NCI-H1048 (cell line): Measurements from ENCODE around the gene COL5A1.
"Not testable (repeated sequence)": the region's sequence is repeated elsewhere in the genome, so short reads cannot be mapped to it uniquely, and the experiment has no call there.

ENCODE experiments used
- DNase-seq: peaks from one replicate; lab custom pipeline; 2025; lab: John Stamatoyannopoulos, UW

Gene COL5A1

DNA sequence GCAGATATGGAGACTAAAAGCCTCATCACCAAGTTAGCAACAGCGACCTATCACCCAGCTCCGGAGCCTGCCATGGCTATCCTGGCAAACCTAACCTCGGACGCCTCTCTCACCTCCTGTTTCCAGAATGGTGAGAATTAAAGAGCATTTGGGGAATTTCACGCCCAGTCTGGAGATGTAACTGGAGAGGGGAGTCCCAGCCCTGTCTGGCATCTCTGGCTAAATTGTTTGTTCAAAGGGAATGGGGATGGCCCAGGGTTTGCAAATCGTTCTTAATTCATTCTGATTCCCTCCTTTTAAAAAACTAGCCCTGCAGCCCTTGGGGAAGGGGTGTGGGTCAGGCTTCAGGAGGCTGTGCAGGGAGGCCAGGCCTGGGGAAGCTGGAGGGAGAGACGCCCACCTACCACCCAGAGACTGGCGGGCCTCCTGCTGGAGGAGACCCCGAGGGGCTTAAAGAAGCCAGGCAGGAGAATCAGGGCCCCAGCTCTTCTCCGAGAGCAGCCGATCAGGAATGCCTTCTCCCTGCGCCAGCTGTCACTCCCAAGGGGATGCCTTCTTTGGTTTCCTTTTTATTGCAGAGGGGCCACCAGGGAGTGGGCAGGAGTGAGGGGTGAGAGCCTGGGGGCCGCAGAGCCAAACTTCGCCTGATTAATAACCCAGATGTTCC is 964 bp upstream of the COL5A1 start:
- DNase-seq = no peak

DNA sequence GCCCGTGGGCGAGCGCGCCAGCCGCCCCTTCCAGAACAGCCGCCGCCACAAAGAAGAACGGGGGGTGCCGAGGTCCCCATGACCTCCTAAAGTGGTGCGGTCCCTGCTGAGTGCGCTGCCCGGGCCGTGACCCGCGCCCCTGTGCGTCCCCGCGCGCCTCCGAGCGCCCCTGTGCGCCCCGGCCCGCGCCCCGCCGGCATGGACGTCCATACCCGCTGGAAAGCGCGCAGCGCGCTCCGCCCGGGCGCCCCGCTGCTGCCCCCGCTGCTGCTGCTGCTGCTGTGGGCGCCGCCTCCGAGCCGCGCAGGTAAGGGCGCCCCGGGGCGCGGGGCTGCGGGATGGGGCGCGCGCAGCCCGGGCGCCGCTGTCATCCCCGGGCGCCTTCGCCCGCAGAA is 384 bp downstream of the COL5A1 start:
- DNase-seq = no peak

DNA sequence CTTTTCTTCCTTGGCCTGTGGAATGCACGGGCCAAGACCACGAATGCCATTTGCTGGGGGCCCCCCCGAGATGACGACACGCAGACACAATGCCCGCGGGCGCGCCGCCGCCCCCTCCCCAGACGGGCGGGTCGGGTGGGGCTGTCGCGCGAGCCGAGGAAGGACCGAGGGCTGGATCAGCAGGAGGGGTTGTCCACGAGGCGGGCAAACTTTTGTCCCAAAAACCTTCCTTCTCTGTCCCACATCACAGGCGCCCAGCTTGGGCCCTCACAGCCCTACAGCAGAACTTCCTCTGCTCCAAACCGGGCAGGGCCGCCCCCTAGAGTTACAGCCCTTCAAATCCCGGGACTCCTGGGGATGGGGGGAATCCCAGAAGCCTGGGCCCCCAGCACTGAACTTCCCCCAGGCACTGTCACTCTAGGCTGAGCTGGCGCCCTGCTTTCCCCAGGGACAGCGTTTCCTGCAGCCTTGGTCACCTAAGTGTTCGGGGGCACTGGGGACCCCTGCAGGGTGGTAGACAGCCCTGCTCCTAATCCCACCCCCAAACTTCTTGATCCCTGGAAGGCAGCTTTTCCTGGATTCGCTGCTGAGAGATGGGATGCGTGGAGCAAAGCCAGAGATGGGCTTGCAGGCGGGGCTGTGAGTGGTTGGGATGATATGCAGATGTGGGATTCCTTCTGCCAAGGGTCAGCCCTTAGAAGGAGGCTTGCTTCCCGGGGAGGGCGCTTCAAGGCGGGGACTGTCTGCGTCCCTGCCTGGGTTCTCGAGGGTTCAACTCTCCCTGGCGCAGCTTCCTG is 980 bp downstream of the COL5A1 start:
- no peak for DNase-seq

- no peak for DNase-seq
Observed at GRCh38 chr9:134643222-134643671, 1.6 kb downstream of the COL5A1 start.

- DNase-seq = not testable (repeated sequence)
Observed at GRCh38 chr9:134644401-134644724, 2.8 kb downstream of the COL5A1 start.

DNA sequence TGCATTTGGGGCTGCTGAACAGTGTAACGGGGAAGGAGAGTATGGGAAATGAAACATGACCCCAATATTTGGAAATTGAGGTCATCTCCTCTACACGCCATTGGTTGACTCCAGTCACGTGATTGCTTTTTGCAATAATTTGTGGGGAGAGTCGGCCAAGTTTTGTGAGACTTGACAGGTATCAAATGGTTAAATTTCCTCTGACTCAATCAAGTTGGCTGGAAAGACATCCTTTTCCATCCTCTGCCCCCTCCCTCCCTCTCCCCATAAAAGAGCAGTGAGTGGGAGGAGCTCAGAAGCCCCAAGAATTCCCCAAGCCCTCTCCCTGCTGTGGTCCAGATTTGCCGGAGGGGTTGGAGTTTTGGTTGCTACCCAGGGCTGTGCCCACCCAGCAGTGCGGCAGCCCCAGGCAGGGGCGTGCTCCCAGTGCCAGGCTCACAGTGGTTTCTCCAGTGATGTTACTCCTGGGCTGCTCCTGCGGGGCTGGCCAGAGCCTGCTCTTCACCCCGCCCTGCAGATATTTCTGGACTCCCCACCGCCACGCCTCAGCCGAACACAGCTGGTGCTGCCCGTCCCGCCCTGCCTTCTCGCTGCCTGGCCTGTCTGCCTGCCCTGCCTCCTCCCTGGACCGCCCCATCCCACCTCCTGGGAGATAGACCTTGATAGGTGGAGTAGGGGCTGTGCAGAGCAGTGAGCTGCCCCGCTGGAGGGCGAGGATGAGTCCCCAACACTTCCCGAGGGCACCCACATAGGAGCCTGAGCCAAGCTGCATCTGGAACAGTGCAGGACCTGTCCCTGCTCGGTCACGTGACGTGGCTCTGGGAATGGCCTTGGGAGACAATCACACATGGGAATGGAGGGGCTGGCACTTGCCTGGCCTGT is 3.4 kb downstream of the COL5A1 start:
- no peak for DNase-seq

- no peak for DNase-seq
Observed at GRCh38 chr9:134645607-134646365, 4.2 kb downstream of the COL5A1 start.

DNA sequence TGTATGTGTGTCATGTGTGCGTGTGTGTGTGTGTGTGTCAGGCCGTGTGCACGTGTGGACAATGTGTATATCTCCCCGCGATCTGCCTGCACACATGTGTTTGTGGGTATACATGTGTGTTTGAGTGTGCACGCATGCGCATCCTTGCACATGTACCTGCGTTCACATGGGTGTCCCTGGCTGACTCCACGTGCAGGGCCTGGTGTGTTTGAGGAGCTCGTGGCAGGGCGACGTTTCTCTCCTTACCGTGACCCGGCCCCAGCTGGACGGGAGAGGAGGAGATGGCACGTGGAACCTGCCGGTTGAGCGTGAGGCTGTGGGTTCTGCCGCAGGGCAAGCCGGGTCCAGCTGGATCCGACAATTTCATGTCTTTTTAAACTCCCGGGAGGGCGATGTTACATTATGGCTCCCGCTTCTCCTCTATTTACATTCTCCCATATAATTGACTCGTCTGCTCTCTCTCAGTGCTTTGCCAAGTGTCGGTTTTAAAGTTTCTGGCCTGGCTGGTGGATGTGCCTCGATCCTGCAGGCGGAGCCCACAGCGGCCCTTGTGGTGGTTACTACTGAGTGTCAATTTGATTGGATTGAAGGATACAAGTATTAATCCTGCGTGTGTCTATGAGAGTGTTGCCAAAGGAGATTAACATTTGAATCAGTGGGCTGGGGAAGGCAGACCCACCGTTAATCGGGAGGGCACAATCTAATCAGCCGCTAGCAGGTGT is 5.9 kb downstream of the COL5A1 start:
- no peak for DNase-seq

DNA sequence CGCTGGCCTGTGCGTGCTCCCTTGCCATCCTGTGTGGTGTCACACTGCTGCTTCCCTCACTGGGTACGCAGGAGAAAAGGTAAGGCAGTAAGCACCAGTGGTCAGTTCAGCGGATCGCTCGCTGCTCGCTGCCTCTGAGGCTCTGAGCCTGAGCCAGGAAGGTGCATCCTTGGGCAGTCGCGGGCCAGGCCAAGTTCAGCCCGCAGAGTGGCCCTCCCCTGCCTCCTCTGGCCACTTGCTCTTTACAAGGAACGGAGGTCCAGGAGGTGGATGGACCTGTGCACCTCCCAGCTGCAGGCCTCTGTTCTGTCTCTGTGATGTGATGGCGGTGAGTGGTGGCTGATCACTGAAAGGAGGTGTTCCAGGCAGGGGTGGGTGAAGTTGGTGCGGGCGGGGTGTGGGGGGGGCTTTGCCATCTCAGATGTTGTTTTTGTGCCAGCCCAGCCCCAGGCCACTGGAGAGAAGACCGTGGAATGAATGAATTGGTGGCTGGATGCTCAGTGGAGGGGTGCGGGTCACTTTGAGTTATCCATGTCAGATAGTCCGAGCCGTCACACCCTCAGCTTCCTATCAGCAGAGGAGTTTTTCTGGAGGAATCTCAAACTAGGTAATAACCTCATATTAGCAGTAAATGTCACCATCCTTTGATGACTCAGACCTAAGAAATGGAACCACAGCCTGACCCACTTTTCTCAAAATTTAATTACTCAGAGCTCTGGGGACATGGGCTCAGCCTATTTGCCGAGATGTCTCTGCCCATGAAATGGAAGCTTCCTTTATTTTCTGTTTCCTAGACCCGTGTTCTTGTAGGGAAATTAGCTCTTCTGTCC is 7.3 kb downstream of the COL5A1 start:
- no peak for DNase-seq

DNA sequence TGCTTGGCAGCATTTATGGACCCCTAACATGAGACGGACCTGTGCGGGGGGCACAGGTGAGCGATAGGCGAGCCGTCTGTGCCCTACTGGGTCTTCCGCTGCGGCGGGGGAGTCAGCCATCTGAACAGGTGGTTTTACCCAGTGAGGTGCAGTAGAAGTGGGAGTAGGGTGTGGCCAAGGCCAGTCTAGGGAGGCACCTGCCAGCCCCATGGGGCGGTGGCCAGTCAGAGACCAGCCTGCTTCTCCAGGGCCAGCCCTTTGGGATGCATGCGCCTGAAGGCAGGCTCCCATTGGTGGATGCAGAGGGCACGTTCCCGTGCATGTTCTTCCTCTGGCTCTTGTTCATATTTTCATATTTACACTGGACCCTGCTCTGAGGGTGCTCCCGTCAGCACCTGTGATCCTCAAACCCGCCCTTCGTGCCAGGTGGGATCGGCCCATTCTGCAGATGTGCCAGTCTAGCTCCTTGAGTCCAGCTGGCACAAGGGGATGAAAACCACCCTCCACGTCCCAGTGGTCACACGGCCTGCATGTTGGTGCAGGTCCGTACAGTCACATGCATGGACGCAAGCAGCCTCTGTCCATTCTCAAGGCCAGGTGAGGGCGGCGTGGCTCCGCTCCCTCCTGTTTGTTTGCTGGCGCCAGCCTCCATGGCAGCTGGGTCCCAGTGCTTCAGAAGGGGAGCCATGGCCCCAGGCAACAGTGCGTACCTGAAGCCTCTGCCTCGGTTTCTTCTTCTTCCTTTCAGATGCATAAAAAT is 9.0 kb downstream of the COL5A1 start:
- no peak for DNase-seq

DNA sequence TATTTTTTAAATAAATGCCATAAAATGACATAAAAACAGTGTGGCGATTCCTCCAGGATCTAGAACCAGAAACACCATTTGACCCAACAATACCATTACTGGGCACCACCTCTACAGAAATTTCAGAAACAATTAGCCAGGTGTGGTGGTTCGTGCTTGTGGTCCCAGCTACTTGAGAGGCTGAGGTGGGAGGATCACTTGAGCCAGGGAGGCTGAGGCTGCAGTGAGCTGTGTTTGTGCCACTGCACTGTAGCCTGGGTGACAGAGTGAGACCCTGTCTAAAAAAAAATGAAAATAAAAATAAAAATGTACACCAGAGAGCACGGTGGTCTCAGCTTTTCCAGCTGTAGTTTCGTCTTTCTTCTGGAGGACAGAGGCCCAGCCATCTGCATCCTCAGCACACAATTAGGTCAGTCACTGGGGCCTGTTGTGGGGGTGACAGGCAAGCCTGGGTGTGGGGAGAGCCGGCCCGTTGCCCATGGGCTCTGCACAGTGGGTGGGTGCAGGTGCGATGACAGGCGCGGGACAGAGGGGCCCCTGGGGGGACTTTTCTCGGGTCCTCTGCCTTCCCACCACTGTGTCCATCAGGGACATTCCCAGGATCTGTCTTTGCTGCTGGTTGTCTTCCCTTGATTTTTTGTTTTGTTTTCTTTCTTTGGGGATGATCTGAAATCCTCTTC is 9.8 kb downstream of the COL5A1 start:
- no peak for DNase-seq

DNA sequence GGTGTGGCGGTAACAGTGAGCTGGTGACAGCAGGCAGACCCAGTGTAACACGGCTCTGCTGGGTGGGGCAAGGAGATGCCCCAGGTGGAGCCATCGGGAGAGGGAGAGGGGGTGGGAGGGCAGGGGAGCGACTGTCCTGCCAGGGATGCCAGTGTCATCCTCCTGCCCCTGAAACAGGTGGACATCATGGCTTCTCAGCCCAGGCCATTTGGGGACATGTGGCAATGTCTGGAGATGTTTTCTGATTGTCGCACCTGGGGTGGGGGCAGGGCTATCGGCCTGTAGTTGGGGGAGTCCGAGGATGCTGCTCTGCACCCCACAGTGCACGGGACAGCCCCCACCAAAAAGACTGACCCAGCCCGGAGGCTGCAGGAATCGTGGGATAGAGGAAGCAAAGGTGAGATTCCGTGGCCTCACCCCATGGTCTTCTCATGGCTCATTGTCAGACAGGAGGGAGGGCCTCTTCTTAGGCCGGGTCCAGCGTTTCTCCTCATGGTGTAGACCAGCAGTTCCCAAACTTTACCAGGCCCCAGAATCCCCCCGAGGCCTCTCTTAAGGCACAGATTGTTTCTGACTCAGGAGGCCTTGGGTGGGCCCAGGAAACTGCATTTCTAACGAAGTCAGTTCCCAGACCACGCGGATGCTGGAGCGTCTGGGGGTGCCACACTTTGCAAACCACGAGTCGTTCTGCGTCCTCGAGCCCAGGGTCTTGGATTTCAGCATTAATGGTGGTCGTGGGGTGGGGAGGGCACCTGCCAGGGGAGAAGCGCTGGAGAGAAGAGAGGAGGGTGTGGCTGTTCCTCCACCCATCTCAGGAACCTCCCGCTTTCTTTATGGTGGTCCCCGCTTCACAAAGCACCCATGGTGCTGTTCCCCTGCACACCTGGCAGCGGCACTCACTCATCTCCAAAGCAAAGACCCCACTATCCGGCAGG is 11.0 kb downstream of the COL5A1 start:
- DNase-seq = no peak

DNA sequence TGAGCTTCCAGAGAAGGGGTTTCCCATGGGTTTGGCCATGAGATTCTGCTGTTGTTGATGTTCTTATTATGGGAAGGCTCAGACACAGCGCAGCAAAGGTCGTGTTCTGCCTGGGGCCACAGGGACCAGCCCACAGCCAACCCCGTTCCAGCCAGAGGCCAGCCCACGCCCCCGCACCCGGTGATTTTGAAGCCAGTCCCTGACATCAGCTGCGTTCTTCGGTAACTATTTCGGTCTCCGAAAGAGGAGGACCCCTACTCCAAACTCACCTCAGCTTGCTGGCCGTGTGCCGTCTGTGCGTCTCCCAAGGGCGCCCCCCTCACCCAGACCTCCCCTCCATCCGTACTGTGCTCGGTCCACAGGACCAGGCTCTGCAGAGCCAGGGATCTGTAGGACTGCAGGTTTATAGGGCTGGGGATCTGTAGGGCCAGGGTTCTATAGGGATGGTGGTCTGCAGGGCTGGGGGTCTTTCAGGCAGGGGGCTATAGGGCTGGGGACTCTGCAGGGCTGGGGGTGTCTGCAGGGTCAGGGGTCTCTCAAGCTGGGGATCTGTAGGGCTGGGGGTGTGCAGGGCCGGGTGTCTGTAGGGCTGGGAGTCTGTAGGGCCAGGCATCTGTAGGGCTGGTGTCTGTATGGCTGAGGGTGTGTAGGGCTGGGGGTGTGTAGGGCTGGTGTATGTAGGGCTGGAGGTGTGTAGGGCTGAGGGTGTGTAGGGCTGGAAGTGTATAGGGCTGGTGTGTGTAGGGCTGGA is 11.8 kb downstream of the COL5A1 start:
- DNase-seq = no peak

DNA sequence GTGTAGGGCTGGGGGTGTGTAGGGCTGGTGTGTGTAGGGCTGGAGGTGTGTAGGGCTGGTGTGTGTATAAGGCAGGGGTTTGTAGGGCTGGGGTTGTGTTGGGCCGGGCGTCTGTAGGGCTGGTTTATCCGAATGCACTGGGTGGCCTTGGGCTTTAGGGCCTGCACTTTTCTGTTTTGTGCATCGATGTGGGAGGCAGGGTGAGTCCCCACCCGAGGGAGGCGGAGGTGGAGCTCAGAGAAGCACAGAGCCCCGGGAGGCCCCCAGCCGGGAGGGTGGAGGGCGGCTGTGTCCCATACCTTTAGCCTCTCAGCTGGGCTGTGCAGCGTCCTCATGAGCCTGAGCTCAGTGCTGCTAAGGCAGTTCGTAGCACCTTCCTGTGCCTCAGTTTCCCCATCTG is 13.5 kb downstream of the COL5A1 start:
- no peak for DNase-seq

GRCh38 chr9:134655586-134656333 is 14.2 kb downstream of the COL5A1 start:
- DNase-seq = no peak

DNA sequence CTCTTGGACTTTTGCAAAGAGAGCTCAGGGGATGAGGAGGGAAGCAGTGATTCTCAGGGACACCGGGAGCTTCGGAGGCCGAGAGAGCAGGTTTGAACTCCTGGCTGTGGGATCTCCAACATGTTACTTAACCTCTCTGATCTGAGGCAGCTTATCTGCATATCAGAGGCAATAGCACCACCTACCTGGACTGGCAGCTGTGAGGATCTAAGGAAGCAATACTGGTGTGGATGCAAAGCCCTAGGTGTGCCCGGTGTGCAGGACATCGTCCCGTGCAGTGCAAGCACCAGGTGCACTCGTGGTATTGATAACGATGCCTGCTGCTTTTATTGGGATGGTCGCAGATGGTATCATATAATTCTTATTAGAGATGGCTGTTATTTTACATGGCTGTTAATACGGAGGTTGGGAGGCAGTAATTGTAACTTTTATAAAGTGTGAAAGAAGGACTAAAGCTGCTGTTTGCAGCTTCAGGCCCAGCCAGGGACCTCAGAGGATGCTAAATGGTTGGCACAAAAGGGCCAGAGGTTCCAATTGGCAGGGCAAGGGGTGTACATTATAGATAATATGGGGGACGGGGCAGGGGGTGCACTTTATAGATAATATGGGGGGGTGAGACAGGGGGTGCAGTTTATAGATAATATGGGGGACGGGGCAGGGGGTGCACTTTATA is 14.9 kb downstream of the COL5A1 start:
- no peak for DNase-seq
